Esophagus squamous epithelium (tissue), 4 donors: Measurements from ENCODE around the gene RCAN1.

ENCODE experiments used
- POLR2A ChIP-seq, 4 donors: fragments of 450-650 bp; IDR thresholded peaks; one replicate each; pipeline ENCODE4 v1.6.1; 2017; ENCODE audit warnings: antibody characterized with exemption in 4 of 4, mild to moderate bottlenecking in 4 of 4, moderate library complexity in 3 of 4
- TF ChIP-seq, protein P1 (sequence below), 6 experiments: fragments of 450-650 bp in 4 of 6; fragments of 200-600 bp in 2 of 6; sonication (generic) in 2 of 6; IDR thresholded peaks; one replicate each; pipeline ENCODE4 v1.5.1; 2016 to 2019; ENCODE audit warnings: antibody characterized with exemption in 6 of 6, mild to moderate bottlenecking in 4 of 6, moderate library complexity in 4 of 6

DNA sequence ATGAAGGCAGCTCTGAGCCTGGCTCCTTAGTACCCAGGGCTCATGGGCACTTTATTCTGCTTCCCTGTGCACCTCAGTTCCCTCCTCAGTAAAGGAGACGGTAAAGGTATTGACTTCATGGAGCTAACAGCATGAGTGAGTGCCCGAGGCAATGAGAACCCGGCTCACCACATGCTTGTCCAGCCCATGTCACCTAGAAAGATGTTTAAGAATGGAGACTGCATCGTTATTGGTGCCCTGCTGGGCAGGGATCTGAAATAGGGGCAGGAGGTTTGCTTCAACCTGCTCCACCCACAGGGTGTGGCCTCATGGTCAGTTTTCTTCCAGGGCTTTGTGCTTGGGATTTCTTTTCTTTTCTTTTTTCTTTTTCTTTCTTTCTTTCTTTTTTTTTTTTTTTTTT lies 95.9 kb downstream of the RCAN1 start:
- TF ChIP-seq, protein P1, sequence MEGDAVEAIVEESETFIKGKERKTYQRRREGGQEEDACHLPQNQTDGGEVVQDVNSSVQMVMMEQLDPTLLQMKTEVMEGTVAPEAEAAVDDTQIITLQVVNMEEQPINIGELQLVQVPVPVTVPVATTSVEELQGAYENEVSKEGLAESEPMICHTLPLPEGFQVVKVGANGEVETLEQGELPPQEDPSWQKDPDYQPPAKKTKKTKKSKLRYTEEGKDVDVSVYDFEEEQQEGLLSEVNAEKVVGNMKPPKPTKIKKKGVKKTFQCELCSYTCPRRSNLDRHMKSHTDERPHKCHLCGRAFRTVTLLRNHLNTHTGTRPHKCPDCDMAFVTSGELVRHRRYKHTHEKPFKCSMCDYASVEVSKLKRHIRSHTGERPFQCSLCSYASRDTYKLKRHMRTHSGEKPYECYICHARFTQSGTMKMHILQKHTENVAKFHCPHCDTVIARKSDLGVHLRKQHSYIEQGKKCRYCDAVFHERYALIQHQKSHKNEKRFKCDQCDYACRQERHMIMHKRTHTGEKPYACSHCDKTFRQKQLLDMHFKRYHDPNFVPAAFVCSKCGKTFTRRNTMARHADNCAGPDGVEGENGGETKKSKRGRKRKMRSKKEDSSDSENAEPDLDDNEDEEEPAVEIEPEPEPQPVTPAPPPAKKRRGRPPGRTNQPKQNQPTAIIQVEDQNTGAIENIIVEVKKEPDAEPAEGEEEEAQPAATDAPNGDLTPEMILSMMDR (IDR thresholded peaks at IDR 0.05) = no peak
- TF ChIP-seq POLR2A (IDR thresholded peaks at IDR 0.05) = no peak
